ENCODE data around the gene LPCAT3.

- TF ChIP-seq CTCF (IDR thresholded peaks at IDR 0.05) (no peak), ZFX (IDR thresholded peaks at IDR 0.05; ENCODE audit: borderline replicate concordance) (no peak)
Observed at GRCh38 chr12:6936636-6937480, 81.4 kb downstream of the LPCAT3 start.
